Upper lobe of left lung (tissue), 6 donors: ENCODE results near the gene CC2D1B. TPM values are rescaled to one million over a fixed set of nuclear protein-coding genes. Genes with fewer than 3 reads are reported as not detected.

ENCODE experiments used
- ATAC-seq, 2 donors: fragments of 200-7000 bp; cut with Tn5 transposase; one replicate each; pipeline ENCODE4 v1.9.1; 2022; ENCODE audit warnings: mild to moderate bottlenecking in 2 of 2, moderate library complexity in 2 of 2; ENCODE audit not compliant: low FRiP score in 2 of 2
- DNase-seq, 2 donors: peaks; one replicate each; pipeline ENCODE4 v3.0.0-alpha.2; 2019 to 2020
- H3K27ac ChIP-seq, 4 donors: fragments of 200-600 bp; sonication (generic); one replicate each; pipeline ENCODE4 v1.5.1; 2016 to 2019
- H3K27me3 ChIP-seq, 4 donors: fragments of 200-600 bp; sonication (generic); one replicate each; pipeline ENCODE4 v1.5.1; 2017 to 2019
- H3K36me3 ChIP-seq, 4 donors: fragments of 200-600 bp; sonication (generic); one replicate each; pipeline ENCODE4 v1.5.1; 2016 to 2019
- H3K4me1 ChIP-seq, 4 donors: fragments of 200-600 bp; sonication (generic); one replicate each; pipeline ENCODE4 v1.5.1; 2018 to 2019
- H3K4me3 ChIP-seq, 4 donors: fragments of 200-600 bp; sonication (generic); one replicate each; pipeline ENCODE4 v1.5.1; 2017 to 2019; ENCODE audit warnings: mild to moderate bottlenecking in 2 of 4, moderate library complexity in 1 of 4
- H3K9me3 ChIP-seq, 4 donors: fragments of 200-600 bp; sonication (generic); one replicate each; pipeline ENCODE4 v1.5.1; 2018 to 2019
- CTCF ChIP-seq, 6 experiments: fragments of 450-650 bp in 4 of 6; fragments of 200-600 bp in 2 of 6; sonication (generic) in 2 of 6; IDR thresholded peaks; one replicate each; pipeline ENCODE4 v1.5.1; 2016 to 2019; ENCODE audit warnings: antibody characterized with exemption in 6 of 6
- EP300 ChIP-seq, 4 donors: sonication (generic); formaldehyde crosslinking; IDR thresholded peaks; one replicate each; pipeline ENCODE4 v1.5.1; 2017; ENCODE audit warnings: antibody characterized with exemption in 4 of 4, control low read depth in 2 of 4
- POLR2A ChIP-seq, 4 donors: fragments of 450-650 bp; IDR thresholded peaks; one replicate each; pipeline ENCODE4 v1.5.1; 2016 to 2017; ENCODE audit warnings: antibody characterized with exemption in 4 of 4, mild to moderate bottlenecking in 2 of 4
- POLR2AphosphoS5 ChIP-seq, 2 donors: sonication (generic); formaldehyde crosslinking; IDR thresholded peaks; one replicate each; pipeline ENCODE4 v1.5.1; 2017; ENCODE audit warnings: antibody characterized with exemption in 2 of 2
- WGBS, 2 donors: methylation state at CpG; one replicate each; pipeline ENCODE4 v1.1.5; 2017 to 2018; 5-methylcytosine and 5-hydroxymethylcytosine counted together
- total RNA-seq, 6 donors: library from RNA; depleted of rRNA in 4 of 6; stranded (reverse); fragments of >200 nt in 4 of 6; gene quantifications; one replicate each; pipeline versions ENCODE4 v1.1.0 to v1.2.1, GENCODE V29; 2016 to 2021
- donor health status: DM: no; HTN: no; CAD: no; lungs with moderate emphysema.
- donor health status: DM: no; HTN: yes; CAD: no; lungs with severe emphysema.

The CC2D1B gene
- total RNA-seq, 6 donors from 2014 or later: 40.8 to 77.2 (median 63.3) TPM

- H3K27ac ChIP-seq: no peak overlapping the region
- H3K4me1 ChIP-seq: no peaks in the 10 kb centered on the region
- DNase-seq: no peak
- peaks cover 77 to 100% (median 96%) of the 10 kb centered on the region in 4 donors for H3K36me3 ChIP-seq
- no peak overlapping the region for H3K4me3 ChIP-seq
- H3K9me3 ChIP-seq: no peaks in the 10 kb centered on the region
- no peak for ATAC-seq
- no peaks in the 10 kb centered on the region for H3K27me3 ChIP-seq
- TF ChIP-seq CTCF (IDR thresholded peaks at IDR 0.05) (no peak), POLR2A (IDR thresholded peaks at IDR 0.05) (no peak), POLR2AphosphoS5 (IDR thresholded peaks at IDR 0.05) (no peak), EP300 (IDR thresholded peaks at IDR 0.05) (no peak)
- 91 to 95% methylated on average over 7 to 8 of the region's 8 CpGs for WGBS, 2 donors
Measured at GRCh38 chr1:52356818-52357355, 9.1 kb downstream of the CC2D1B start.

- peaks cover 73 to 99% (median 87%) of the 10 kb centered on the region in 4 donors for H3K36me3 ChIP-seq
- H3K9me3 ChIP-seq: no peaks in the 10 kb centered on the region
- no peaks in the 10 kb centered on the region for H3K27me3 ChIP-seq
- no peak for ATAC-seq
- peak in 1 of 2 donors; percentile 57 for DNase-seq
- WGBS, 2 donors: 91 to 95% methylated on average over 9 of the region's 11 CpGs
- no peaks in the 10 kb centered on the region for H3K4me1 ChIP-seq
- no peak overlapping the region for H3K27ac ChIP-seq
- H3K4me3 ChIP-seq: no peak overlapping the region
- TF ChIP-seq CTCF (IDR thresholded peaks at IDR 0.05) (no peak), POLR2A (IDR thresholded peaks at IDR 0.05) (no peak), POLR2AphosphoS5 (IDR thresholded peaks at IDR 0.05) (no peak)
Measured at GRCh38 chr1:52355847-52356505, 10.0 kb downstream of the CC2D1B start.

- no peak overlapping the region for H3K27ac ChIP-seq
- no peak overlapping the region for H3K4me3 ChIP-seq
- no peaks in the 10 kb centered on the region for H3K9me3 ChIP-seq
- peaks cover 68 to 99% (median 84%) of the 10 kb centered on the region in 4 donors for H3K36me3 ChIP-seq
- DNase-seq (no peak), ATAC-seq (no peak)
- TF ChIP-seq POLR2AphosphoS5 (IDR thresholded peaks at IDR 0.05): no peak
- no peak for TF ChIP-seq EP300 (IDR thresholded peaks at IDR 0.05)
- TF ChIP-seq CTCF (IDR thresholded peaks at IDR 0.05): no peak
- TF ChIP-seq POLR2A (IDR thresholded peaks at IDR 0.05): no peak
- H3K27me3 ChIP-seq: no peaks in the 10 kb centered on the region
- 95 to 96% methylated on average over 8 of the region's 8 CpGs for WGBS, 2 donors
- no peaks in the 10 kb centered on the region for H3K4me1 ChIP-seq
Measured at GRCh38 chr1:52355436-52355835, 10.6 kb downstream of the CC2D1B start.

GRCh38 chr1:52352690-52353089 lies 13.3 kb downstream of the CC2D1B start:
- Histone ChIP-seq H3K27me3 (no peaks in the 10 kb centered on the region), H3K9me3 (no peaks in the 10 kb centered on the region), H3K4me1 (no peaks in the 10 kb centered on the region), H3K36me3 (peaks cover 43 to 80% (median 57%) of the 10 kb centered on the region in 4 donors), H3K4me3 (no peak overlapping the region), H3K27ac (no peak overlapping the region)
- no peak for TF ChIP-seq CTCF (IDR thresholded peaks at IDR 0.05)
- no peak for TF ChIP-seq EP300 (IDR thresholded peaks at IDR 0.05)
- TF ChIP-seq POLR2AphosphoS5 (IDR thresholded peaks at IDR 0.05): no peak
- TF ChIP-seq POLR2A (IDR thresholded peaks at IDR 0.05): no peak
- no peak for ATAC-seq
- WGBS, 2 donors: 86 to 90% methylated on average over 7 of the region's 7 CpGs
- no peak for DNase-seq
